ENCODE results near the gene FAM83B.

DNA sequence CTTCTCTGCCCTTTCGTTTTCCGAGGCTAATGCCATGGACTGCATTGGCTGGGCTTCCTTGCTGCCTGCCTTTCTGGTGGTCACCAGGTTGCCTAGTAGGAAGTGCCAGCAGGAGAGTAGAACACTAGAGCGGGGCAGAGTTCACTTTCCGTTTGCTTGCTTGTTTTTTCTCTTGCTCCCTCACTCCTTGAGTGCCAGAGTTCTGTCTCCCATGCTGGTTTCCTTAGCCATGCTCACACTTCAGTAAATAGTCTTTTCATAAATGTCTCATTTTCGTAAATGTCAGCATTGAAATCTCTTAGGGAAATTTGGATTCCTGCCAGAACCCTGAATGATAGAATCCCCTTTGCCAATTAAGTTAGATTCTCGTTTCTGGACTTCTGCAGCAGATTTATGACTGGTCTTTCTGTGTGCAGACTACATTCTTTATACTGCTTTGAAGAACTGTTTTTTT is 63.9 kb downstream of the FAM83B start:
- TF ChIP-seq EP300 (IDR thresholded peaks at IDR 0.05; ENCODE audit: borderline replicate concordance in 1 of 2, low read depth in 1 of 2, low read length in 1 of 2) (no peak), MEF2A (IDR thresholded peaks at IDR 0.05; ENCODE audit: borderline replicate concordance, low read depth) (no peak), CTCF (IDR thresholded peaks at IDR 0.05) (no peak), RAD21 (IDR thresholded peaks at IDR 0.05; ENCODE audit: low read length) (no peak), SIN3A (IDR thresholded peaks at IDR 0.05; ENCODE audit: borderline replicate concordance, low read depth, low read length) (no peak), POLR2AphosphoS5 (IDR thresholded peaks at IDR 0.05; ENCODE audit: low read depth, low read length) (no peak), SMC3 (IDR thresholded peaks at IDR 0.05; ENCODE audit: low read depth, low read length) (no peak), RFX5 (IDR thresholded peaks at IDR 0.05; ENCODE audit: low read length) (no peak), EZH2phosphoT487 (IDR thresholded peaks at IDR 0.05; ENCODE audit: borderline replicate concordance, low read depth) (no peak), USF1 (IDR thresholded peaks at IDR 0.05; ENCODE audit: borderline replicate concordance, low read depth) (no peak), MXI1 (IDR thresholded peaks at IDR 0.05; ENCODE audit: low read depth, low read length) (no peak), FOXJ3 (CRISPR knock-in tag; IDR thresholded peaks at IDR 0.05) (no peak), NRF1 (IDR thresholded peaks at IDR 0.05; ENCODE audit: low read depth, low read length) (no peak), GABPA (IDR thresholded peaks at IDR 0.05; ENCODE audit: low read depth) (no peak)

All from SK-N-SH (cell line).